ENCODE results near the gene RSRC2. TPM values are rescaled to one million over a fixed set of nuclear protein-coding genes. Genes with fewer than 3 reads are reported as not detected.

The RSRC2 gene
- total RNA-seq, 1 donor from 2014 or later, result 44.8 TPM

GRCh38 chr12:122523846-122524718 is 2.7 kb downstream of the RSRC2 start:
- Histone ChIP-seq H3K36me3 (peaks cover 39 to 41% of the 10 kb centered on the region in 2 donors), H3K9me3 (no peaks in the 10 kb centered on the region), H3K27ac (peak overlapping the region in 1 of 2 donors; percentile 79), H3K27me3 (no peaks in the 10 kb centered on the region), H3K4me1 (peaks cover 14 to 29% of the 10 kb centered on the region in 2 donors), H3K4me3 (peak overlapping the region; percentile 69 to 89)
- no peak for DNase-seq (ENCODE audit: low spot score in 2 of 2)
- TF ChIP-seq CTCF (IDR thresholded peaks at IDR 0.05), result no peak
- intact Hi-C loops (cut with DNase I), result no loop called here

GRCh38 chr12:122523280-122523679 is 3.5 kb downstream of the RSRC2 start:
- Histone ChIP-seq H3K4me1 (peaks cover 14 to 29% of the 10 kb centered on the region in 2 donors), H3K4me3 (peak overlapping the region in 1 of 2 donors; percentile 69), H3K27me3 (no peaks in the 10 kb centered on the region), H3K36me3 (peaks cover 47 to 49% of the 10 kb centered on the region in 2 donors), H3K9me3 (no peaks in the 10 kb centered on the region), H3K27ac (peak overlapping the region in 1 of 2 donors; percentile 79)
- TF ChIP-seq CTCF (IDR thresholded peaks at IDR 0.05), result no peak
- intact Hi-C loops (cut with DNase I), result no loop called here
- DNase-seq (ENCODE audit: low spot score in 2 of 2), result no peak

DNA sequence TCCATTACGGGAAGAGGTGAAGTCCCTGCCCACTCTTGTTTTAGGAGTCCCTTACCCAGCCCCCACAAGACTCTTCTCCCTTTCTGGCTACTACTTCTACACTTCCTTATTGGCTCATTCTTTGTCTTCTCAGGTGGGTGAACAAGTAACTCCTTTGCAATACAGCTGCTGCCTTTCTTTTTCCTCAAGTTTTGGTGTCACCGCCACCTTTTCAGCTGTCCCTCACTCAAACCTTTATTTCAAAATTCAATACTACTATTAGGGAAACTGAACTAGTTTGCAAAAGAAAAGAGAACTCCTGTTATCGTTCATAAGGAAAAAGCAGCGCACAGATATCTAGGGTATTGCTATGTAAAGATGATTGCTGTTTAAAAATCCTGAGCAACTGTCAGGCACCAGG is 6.1 kb downstream of the RSRC2 start:
- intact Hi-C loops (cut with DNase I), result no loop called here
- peaks cover 73 to 75% of the 10 kb centered on the region in 2 donors for H3K36me3 ChIP-seq
- DNase-seq (ENCODE audit: low spot score in 2 of 2), result no peak

GRCh38 chr12:122519418-122519817 is 7.3 kb downstream of the RSRC2 start:
- H3K9me3 ChIP-seq, result no peaks in the 10 kb centered on the region
- no peak for TF ChIP-seq CTCF (IDR thresholded peaks at IDR 0.05)
- H3K4me1 ChIP-seq, result peaks cover 7 to 16% of the 10 kb centered on the region in 2 donors
- intact Hi-C loops (cut with DNase I), result no loop called here
- peaks cover 79 to 83% of the 10 kb centered on the region in 2 donors for H3K36me3 ChIP-seq
- no peaks in the 10 kb centered on the region for H3K27me3 ChIP-seq
- H3K4me3 ChIP-seq, result no peak overlapping the region
- H3K27ac ChIP-seq, result no peak overlapping the region
- no peak for DNase-seq (ENCODE audit: low spot score in 2 of 2)

More for the DNA sequence above, 6.1 kb downstream of the RSRC2 start:
- H3K27me3 ChIP-seq, result no peaks in the 10 kb centered on the region
- no peaks in the 10 kb centered on the region for H3K9me3 ChIP-seq
- H3K27ac ChIP-seq, result no peak overlapping the region
- TF ChIP-seq CTCF (IDR thresholded peaks at IDR 0.05), result no peak
- no peak overlapping the region for H3K4me3 ChIP-seq
- H3K4me1 ChIP-seq, result peaks cover 14 to 24% of the 10 kb centered on the region in 2 donors

GRCh38 chr12:122518908-122519307 is 7.8 kb downstream of the RSRC2 start:
- H3K4me3 ChIP-seq, result no peak overlapping the region
- peaks cover 83% of the 10 kb centered on the region in 2 donors for H3K36me3 ChIP-seq
- DNase-seq (ENCODE audit: low spot score in 2 of 2), result no peak
- H3K27ac ChIP-seq, result no peak overlapping the region
- intact Hi-C loops (cut with DNase I), result no loop called here
- peaks cover 7 to 14% of the 10 kb centered on the region in 2 donors for H3K4me1 ChIP-seq
- no peak for TF ChIP-seq CTCF (IDR thresholded peaks at IDR 0.05)
- no peaks in the 10 kb centered on the region for H3K27me3 ChIP-seq
- no peaks in the 10 kb centered on the region for H3K9me3 ChIP-seq
